NK-92 (cell line): ENCODE results near the gene KLF16.

Experiments
- DNase-seq: peaks from one replicate; lab custom pipeline; 2025; ENCODE audit not compliant: unreplicated experiment; lab: John Stamatoyannopoulos, UW

The KLF16 gene

DNA sequence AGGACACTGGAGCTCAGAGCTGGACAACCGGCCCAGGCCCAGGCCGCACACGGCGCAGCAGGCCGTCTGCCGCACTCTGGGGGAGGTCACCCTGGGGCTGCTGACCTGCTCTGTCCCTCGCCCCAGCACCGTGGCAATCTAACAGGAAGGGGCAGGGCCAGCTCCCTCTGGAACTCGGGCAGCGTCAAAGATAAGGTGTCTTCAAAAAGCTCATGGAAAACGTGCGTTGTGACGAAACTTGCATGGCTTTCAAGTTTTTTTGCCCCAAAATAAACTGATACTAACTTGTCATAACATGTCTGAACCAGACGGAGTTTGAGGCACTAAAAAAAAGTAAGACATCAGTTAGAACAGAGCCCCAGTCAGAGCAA, 39.1 kb downstream of the KLF16 start:
- DNase-seq, result no peak

DNA sequence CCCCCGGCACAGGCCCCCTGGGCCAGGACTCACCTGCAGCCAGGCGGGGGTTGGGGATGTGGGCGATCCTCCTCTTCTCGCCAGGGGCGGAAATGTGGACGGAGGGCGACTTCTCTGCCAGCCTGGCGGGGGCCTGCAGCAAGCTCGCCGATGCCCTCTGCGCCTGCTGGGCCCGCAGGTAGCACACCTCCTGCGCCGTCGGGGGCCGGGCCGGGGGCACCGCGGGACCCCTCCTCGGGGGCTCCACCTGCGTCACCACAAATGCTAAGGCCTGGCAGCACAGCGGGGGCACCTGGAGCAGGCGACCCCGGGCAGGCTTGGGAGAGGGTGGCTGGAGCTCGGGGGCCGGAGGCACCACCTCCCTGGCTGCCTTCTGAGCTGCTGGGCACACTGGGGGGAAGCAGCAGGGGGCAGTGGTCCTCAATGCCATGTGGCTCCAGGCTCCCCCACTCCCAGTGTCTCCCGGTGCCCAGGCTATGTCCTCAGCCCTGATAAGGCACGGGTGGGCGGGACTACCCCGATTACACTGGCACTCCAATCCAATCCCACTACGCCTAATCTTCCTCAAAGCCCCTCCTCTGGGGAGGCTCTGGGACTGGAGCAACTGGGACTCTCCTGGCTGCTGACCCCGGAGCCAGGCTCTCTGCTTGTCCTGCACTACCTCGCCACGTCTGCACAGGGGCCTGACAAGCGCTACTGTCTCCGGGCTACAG, 39.7 kb downstream of the KLF16 start:
- no peak for DNase-seq

GRCh38 chr19:1823020-1823419, 40.4 kb downstream of the KLF16 start:
- DNase-seq, result no peak

- no peak for DNase-seq
Observed at GRCh38 chr19:1822210-1822609, 41.2 kb downstream of the KLF16 start.

- no peak for DNase-seq
Observed at GRCh38 chr19:1819341-1820255, 43.8 kb downstream of the KLF16 start.

- no peak for DNase-seq
Observed at GRCh38 chr19:1818549-1819195, 44.7 kb downstream of the KLF16 start.

- no peak for DNase-seq
Observed at GRCh38 chr19:1817553-1818179, 45.7 kb downstream of the KLF16 start.

DNA sequence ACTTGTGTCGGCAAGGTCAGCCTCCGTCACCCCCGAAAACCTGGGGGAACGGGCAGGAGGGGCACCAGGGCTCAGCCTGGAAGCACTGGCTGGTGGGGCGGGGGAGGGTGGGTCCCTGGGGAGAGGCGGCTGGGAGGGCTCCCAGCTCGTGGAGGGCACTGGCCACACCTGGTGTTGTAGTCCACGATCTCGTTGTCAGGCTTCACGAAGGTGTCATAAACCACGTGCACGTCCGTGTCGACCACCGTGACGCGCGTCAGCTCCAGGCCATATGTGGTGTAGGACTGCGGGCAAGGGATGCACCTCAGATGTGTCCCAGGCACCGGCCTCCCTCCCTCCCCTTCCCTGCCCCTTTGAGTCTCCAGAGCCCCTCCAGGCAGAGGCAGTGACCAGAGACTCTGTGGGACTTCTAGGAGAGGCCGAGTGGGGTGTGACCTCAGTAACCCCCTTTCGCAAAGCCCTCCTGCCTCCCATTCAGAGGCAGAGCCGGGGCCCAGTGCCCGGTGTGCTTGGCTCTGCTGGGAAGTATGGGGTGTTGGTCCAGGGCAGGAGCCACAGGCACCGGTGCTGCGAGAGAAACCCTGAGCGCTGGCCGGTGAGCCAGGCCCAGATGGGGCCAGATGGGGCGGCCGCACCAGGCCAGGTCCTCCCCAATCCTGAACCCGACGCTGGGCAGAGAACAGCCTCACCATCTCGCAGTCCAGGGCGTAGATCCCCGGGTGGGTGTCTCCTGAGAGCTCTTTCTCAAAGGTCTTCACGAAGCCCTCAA, 46.7 kb downstream of the KLF16 start:
- DNase-seq, result no peak

- DNase-seq, result no peak
Observed at GRCh38 chr19:1815605-1816529, 47.5 kb downstream of the KLF16 start.

DNA sequence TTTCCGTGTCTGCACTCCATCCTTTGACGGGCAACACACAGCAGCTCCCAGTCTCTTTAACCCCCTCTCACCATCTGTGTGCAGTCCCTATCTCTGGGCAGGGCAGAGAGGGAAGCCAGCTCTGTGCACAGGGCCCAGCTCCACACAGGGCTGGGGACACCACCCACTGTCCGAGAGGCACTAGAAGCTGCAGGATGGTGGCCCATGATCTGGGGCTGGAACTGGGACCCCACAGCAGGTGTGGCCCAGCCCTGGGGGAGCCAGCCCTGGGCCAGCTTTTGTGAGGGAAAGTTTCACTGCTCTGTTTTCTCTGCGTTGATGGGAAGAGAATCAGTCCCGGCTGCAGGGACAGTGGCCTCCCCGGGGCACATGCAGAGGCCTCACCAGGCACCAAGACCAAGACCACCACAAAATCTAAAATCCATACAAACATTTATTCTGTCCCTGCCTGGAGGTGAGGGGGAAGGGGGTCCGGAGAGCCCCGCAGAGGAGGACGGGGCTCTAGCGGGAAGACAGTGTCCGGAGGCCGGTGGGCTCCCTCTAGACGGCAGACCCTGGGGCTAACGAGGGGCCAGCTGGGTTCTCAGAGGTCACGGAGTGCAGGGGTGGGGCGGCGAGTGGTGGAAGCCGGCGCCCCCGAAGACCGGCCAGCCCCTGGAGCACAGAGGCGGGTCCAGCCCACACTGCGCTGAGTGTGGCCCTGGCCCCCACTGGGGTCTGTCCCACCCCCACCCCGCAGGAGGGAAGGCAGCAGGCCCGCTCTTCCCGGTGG, 48.4 kb downstream of the KLF16 start:
- no peak for DNase-seq

GRCh38 chr19:1814391-1814790, 49.0 kb downstream of the KLF16 start:
- no peak for DNase-seq

GRCh38 chr19:1813192-1814182, 49.9 kb downstream of the KLF16 start:
- DNase-seq, result no peak

DNA sequence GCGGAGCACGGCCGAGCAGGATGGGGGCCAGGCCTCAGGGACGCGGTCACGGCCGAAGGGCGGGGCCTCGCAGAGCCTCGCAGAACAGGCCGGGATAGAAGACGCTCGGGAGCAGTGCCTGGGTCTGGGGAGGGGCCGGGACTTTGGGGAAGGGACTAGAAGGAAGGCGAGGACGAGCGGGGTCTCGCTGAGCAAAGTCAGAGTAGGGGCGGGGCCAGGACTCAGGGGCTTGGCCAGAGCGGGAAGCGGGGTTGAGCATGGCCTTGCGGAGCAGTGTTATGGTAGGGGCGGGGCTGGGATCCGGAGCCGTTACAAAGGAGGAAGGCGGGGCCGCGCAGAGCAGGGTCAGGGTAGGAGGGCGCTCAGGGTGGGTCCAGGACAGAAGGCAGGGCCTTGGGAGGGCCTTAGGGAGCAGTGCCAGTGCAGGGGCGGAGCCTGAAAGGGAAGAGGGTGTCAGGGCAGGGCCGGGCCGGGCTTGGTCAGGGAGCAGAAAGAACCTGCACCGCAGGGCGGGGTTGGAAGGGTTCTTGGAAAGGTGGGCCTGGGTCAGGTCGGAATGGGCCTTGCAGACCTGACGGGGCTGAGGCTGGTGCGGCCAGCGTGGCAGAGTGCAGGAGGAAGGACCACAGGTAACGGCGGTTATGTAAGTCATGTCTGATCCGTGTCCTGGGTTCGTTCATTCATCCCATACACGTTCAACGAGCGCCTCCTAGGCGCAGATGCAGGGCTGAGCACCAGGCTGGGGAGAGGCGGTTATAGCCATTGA, 50.8 kb downstream of the KLF16 start:
- DNase-seq, result no peak

DNA sequence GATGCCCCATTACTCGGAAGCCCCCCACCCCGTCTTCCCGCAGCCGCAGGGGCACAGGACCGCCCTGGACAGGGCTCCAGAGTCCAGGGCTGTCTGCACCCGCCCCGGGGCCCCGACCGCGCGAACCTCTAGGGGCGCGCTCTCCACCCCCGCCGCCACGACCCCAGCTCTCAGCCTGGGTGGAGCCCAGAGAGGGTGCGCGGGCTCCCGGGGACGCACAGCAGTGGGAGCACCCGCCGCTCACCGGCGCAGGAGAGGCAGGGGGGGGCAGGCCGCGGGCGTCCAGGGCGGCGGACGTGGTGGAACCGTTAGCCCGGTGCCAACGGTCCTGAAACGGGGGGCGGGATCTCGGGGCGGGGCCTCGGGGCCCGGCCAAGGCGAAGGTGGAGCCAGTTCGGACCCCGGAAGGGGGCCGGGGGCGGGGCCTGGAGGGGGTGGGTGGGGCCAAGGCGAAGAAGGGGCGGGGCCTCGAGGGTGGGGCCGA, 51.4 kb downstream of the KLF16 start, which contains the start of gene ATP8B3:
Gene ATP8B3 (minus strand): TSS at position 335 of the 484 bp plus-strand sequence. CDS start 540 bp downstream, outside the sequence.
- DNase-seq, result no peak

GRCh38 chr19:1811472-1811894, 51.9 kb downstream of the KLF16 start:
- DNase-seq, result no peak

GRCh38 chr19:1810439-1811160, 52.8 kb downstream of the KLF16 start:
- no peak for DNase-seq
